ENCODE results near the gene ARHGEF19. TPM values are rescaled to one million over a fixed set of nuclear protein-coding genes. Genes with fewer than 3 reads are reported as not detected.

The ARHGEF19 gene
- total RNA-seq, 1 experiment from 2014 or later, result 21.1 TPM

DNA sequence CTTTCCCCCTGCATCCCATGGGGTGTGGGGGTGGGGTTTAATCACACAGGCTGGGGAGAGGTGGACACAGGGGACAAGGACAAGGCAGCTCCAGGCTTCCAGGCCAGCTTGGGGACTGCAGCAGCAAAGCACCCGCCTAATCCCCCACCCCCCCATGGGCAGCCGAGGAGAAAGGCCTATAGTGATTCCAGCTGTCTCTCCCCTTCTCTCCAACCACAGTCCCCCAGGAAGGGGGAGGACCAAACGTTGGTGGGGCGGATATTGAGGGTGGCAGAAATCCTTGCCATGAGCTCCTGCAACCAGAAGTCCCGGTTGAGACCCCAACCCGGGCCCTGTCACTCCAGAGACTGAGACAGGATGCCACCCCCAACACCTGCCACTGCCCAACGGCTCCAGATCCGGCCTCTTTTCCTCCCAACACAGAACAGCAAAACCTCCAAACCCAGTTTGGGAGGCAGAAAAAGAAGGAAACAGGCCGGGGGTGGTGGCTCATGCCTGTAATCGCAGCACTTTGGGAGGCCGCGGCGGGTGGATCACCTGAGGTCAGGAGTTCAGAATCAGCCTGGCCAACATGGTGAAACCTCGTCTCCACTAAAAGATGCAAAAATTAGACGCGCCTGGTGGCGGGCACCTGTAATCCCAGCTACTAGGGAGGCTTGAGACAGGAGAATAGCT, 58.3 kb downstream of the ARHGEF19 start:
- no peak overlapping the region for H2BK5ac ChIP-seq (ENCODE audit: insufficient read length, low read length)
- no peak overlapping the region for H3K9ac ChIP-seq (ENCODE audit: extremely low read depth, insufficient read length, low read length)
- H2AK5ac ChIP-seq (ENCODE audit: insufficient read length, low read length), result no peak overlapping the region
- no peak overlapping the region for H3K27ac ChIP-seq (ENCODE audit: insufficient read length, low read depth, low read length)
- no peak overlapping the region for H2BK20ac ChIP-seq (ENCODE audit: low read depth, low read length, poor library complexity, severe bottlenecking)
- peaks cover 0 to 18% (median 2%) of the 10 kb centered on the region in 3 experiments; a peak in 4 of 7 replicates for H3K36me3 Mint-ChIP-seq (ENCODE audit: insufficient read depth in 1 of 3, low read depth in 3 of 3)
- no peak overlapping the region for H4K5ac ChIP-seq (ENCODE audit: insufficient read length, low read depth, low read length)
- DNase-seq, result no peak
- no peak overlapping the region for H3K27ac Mint-ChIP-seq
- no peak overlapping the region for H3K4ac ChIP-seq (ENCODE audit: low read depth, low read length)
- H3K27me3 Mint-ChIP-seq (ENCODE audit: low read depth), result peaks cover 26% of the 10 kb centered on the region
- no peaks in the 10 kb centered on the region for H3K9me3 Mint-ChIP-seq
- H3K4me3 Mint-ChIP-seq, result peak overlapping the region; percentile 88 to 95
- no peak overlapping the region for H2BK12ac ChIP-seq (ENCODE audit: insufficient read length, low read depth, low read length)
- H3K79me1 ChIP-seq (ENCODE audit: insufficient read depth, low read depth, low read length, poor library complexity, severe bottlenecking), result no peaks in the 10 kb centered on the region
- H2AFZ ChIP-seq (ENCODE audit: low read length), result no peak overlapping the region
- peaks cover 5% of the 10 kb centered on the region; the same call in 1 of the 2 replicates for H3K4me1 ChIP-seq (ENCODE audit: insufficient read depth, low read length)
- no peaks in the 10 kb centered on the region for H3K27me3 ChIP-seq (ENCODE audit: insufficient read depth, low read length)
- H4K20me1 ChIP-seq (ENCODE audit: control insufficient read depth, insufficient read depth, insufficient read length), result no peaks in the 10 kb centered on the region
- no peak overlapping the region for H4K91ac ChIP-seq (ENCODE audit: insufficient read length, low read depth, low read length)
- no peaks in the 10 kb centered on the region for H3K9me3 ChIP-seq (ENCODE audit: control insufficient read depth, low read depth, low read length)
- no peak overlapping the region for H3K14ac ChIP-seq (ENCODE audit: insufficient read depth, low read length)
- TF ChIP-seq, protein P1, sequence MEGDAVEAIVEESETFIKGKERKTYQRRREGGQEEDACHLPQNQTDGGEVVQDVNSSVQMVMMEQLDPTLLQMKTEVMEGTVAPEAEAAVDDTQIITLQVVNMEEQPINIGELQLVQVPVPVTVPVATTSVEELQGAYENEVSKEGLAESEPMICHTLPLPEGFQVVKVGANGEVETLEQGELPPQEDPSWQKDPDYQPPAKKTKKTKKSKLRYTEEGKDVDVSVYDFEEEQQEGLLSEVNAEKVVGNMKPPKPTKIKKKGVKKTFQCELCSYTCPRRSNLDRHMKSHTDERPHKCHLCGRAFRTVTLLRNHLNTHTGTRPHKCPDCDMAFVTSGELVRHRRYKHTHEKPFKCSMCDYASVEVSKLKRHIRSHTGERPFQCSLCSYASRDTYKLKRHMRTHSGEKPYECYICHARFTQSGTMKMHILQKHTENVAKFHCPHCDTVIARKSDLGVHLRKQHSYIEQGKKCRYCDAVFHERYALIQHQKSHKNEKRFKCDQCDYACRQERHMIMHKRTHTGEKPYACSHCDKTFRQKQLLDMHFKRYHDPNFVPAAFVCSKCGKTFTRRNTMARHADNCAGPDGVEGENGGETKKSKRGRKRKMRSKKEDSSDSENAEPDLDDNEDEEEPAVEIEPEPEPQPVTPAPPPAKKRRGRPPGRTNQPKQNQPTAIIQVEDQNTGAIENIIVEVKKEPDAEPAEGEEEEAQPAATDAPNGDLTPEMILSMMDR (conservative IDR thresholded peaks at IDR 0.05), result no peak
- no peak overlapping the region for H3K23ac ChIP-seq (ENCODE audit: insufficient read length, low read depth, low read length)
- H2BK120ac ChIP-seq (ENCODE audit: low read depth, low read length, poor library complexity, severe bottlenecking), result no peak overlapping the region
- no peak overlapping the region for H3T11ph ChIP-seq (ENCODE audit: low read length)
- no CpG with 5 or more reads among the region's 17 CpGs for WGBS (ENCODE audit: extremely low coverage, insufficient read length, low lambda C conversion rate)
- no peak overlapping the region for H3K18ac ChIP-seq (ENCODE audit: insufficient read length, low read depth, low read length)
- no peak overlapping the region for H2BK15ac ChIP-seq (ENCODE audit: low read depth, low read length)
- H3K4me1 Mint-ChIP-seq, result peaks cover 45% of the 10 kb centered on the region in 2 experiments
- H4K8ac ChIP-seq (replicated peaks; ENCODE audit: insufficient read length, low read depth, low read length), result no peak overlapping the region
- peaks cover 37% of the 10 kb centered on the region; the same call in 1 of the 2 replicates for H3K79me2 ChIP-seq (ENCODE audit: insufficient read depth, low read length)
- H3K4me2 ChIP-seq (ENCODE audit: insufficient read depth, insufficient read length, low read length), result peak overlapping the region; percentile 52
- H3K23me2 ChIP-seq (ENCODE audit: insufficient read length, low read depth, low read length, poor library complexity, severe bottlenecking), result peaks cover 7% of the 10 kb centered on the region
- H3K56ac ChIP-seq (ENCODE audit: insufficient read length, low read depth, low read length), result no peak overlapping the region
